GM15510 (cell line): ENCODE data around the gene NOL4L.

Experiments
- POLR2A ChIP-seq: IDR thresholded peaks from 3 replicates; pipeline ENCODE4 v1.6.1; 2011; ENCODE audit warnings: borderline replicate concordance; ENCODE audit not compliant: insufficient read length; ENCODE audit errors: extremely low read depth

Gene NOL4L

DNA sequence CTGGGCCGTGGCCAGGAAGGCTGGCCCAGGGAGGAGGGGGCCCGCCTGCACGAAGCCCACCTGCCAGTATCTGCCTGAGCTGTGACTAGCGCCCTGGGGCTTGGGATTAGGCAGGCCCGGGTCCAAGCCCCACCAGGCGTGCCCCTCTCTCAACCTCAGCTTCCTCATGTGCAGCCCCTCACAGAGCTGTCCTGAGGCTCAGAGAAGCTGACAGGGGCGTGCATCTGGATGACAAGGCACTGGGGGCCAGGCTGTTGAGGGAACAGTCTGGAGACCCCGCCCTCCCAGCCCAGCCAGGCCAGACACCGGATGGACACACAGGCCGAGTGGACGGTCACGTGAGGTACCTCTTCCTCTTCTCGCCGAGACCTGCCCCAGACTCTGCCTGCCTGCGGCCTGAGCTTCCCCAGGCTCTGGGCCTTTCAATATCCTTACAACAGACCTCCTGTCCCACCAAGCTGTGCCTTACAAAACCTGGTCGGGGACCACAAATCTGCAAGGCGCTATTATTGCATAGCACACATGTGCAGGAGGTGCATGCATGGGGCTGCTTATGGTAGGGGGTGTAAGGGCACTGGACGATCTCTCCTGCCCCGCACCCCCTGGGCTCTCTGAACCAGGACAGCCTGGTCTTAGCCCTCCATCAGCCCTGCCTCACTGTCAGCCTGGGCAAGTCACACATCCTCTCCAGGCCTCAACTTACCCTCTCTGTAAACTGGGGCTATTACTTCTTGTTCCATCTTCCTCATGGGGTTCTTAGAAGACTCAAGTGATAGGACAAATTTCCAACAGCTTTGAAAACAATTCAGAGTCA, 20.0 kb downstream of the NOL4L start:
- no peak for TF ChIP-seq POLR2A

DNA sequence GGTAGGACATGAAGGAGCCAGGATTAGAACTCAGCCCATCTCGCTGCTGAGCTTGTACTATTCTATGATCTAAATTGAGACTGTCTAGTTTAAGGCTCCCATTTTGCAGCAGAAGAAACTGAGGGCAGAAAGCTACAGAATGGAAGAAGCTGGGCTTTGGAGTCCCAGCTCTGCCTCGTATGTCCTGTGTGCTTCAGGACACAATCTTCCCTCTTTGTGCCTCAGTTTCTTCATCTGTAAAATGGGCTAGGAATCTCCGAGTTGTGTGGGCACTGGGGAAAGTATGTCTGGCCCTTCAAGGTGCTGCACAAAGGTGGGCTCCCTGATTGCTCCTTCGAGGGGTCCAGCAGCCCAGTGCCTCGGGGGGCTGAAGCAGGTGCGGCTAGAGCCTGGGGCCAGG, 20.7 kb downstream of the NOL4L start:
- TF ChIP-seq POLR2A = no peak

DNA sequence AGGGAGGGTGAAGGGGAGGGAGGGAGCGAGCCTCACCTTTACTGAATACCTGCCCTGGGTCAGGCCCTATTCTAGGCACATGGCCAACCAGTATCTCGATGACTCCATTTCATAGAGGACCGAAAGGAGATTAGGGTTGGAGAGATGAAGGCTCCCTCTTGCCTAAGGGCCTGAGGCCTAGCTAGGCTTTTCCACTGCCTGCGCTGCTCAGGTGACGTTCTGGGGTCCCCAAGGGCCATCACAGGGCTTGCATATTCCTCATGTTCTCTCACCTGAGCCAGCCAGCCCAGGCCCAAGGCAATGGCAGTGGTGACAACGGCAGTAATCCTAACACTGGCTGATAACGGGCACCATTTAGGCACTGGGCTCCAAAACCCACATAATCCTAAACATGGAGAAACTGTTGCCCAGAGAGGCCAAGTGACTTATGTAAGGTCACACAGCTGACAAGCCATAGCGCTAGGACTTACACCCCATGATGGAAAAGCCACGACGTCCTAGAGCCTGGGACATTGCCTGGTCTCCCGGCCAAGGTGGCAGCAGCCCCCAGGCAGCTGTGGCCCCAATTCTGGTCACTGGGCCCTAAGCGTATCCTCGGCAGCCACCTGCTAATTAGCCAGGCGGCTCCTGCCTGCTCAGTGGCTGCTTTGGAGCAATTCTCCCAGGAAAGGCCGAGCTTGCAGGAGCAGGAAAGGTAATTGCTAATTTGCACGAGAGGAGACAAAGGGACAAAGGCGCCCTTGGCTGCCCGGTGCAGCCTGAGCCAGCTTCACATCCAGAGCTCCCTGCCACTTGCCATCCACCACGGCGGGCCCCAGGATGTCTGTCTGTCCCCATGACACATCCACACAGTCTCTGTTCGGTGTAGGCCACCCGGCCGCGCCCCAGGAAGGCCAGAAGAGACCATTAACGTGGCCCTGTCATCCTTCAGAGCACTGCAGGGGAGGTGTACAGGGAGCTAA, 21.5 kb downstream of the NOL4L start:
- no peak for TF ChIP-seq POLR2A

- TF ChIP-seq POLR2A = no peak
These were observed 22.6 kb downstream of the NOL4L start for GRCh38 chr20:32562495-32562911.

DNA sequence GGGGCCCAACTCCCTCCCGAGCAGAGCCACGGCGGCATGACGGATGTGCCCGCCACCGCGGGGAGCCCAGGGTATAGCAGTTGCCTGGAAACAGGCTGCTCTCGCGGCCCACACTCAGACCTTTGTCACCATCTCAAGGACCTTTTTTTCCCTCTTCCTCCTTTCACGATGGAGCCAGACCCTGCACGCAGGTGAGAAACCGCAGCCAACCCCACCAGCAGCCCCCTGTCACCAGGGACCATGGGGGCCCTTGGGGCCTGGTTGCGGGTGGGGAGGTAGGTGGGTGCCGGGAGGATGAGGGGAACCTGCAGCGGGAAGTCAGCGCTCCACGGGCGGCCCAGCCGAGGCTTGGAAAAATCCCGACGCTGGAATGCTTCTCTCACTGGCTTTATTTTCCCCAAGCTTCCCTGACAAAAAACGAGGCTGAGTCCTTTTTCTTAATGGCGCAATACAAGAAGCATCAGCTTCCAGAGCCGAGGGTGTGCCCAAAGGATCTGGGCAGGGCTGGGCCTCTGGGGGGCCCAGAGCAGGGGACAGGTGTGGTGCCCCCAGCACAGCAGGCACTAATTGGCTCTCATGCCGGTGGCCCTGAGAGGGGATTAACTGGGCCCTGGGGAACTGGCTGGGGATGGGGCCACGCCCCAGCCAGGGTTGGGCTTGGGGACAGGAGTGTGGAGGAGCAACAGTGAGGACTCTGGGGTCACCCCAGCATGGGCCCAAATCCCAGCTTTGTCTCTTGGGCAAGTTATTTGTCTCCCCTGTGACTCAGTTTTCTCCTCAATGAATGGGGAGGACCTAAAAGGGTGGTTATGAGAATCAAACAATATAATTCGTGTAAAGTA, 23.9 kb downstream of the NOL4L start:
- TF ChIP-seq POLR2A = no peak

GRCh38 chr20:32560482-32560988, 24.6 kb downstream of the NOL4L start:
- TF ChIP-seq POLR2A = no peak

DNA sequence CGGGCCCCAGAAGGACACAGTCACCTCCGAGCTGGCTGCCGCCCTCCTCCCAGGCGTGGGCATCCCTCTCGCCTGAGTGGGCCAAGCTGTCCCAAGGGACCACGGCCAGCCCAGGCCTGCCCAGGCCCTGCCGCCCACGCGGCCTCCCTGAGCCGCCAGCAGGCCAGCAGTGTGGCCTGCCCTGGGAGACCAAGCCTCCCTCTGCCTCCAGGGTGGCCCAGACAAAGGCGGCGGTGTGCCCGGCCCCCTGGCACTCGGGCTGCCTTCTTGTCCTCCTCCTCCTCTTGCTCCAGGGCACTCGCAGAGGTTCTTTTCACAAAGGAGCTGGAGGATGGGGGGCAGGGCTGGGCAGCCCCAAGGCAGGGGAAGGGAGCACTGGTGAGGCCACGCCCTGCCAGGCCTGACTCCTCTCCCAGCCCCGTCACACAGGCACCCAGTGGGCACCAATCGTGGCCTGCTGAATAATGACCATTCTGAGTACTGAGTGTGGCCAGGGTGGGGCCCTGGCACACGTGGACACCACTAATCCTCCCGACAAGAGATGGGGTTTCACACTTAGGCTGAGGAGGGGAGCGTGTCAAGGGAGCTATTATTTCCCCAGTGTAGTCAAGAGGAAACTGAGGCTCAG, 25.3 kb downstream of the NOL4L start:
- no peak for TF ChIP-seq POLR2A

DNA sequence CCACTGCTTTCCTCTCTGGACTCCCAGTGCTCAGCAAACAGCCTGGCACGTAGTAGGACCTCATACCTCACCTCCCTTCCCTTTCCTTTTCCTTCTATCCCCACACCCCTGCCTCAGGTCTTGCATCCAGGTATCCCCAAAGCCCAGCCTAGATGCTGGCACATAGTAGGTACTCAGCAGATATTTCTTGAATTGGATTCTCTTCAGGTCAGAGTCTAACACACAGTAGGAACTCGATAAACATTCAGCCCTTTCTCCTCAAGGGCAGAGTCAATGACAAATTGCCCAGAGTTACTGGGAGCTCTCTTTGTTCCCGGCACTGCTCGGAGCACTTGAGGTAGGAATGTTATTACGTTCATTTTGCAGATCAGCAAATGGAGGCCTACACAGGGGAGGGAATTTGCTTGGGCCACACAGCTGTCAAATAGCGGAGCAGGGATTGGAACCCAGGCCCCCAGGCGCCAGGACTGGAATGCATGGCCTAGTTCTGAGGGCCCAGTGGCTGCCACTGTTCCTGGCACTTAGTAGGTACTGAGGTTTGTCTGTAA, 25.9 kb downstream of the NOL4L start:
- TF ChIP-seq POLR2A = no peak

GRCh38 chr20:32558526-32558925, 26.6 kb downstream of the NOL4L start:
- TF ChIP-seq POLR2A = no peak

- no peak for TF ChIP-seq POLR2A
These were observed 27.8 kb downstream of the NOL4L start for GRCh38 chr20:32557319-32557718.

GRCh38 chr20:32556312-32557184, 28.6 kb downstream of the NOL4L start:
- TF ChIP-seq POLR2A = no peak

DNA sequence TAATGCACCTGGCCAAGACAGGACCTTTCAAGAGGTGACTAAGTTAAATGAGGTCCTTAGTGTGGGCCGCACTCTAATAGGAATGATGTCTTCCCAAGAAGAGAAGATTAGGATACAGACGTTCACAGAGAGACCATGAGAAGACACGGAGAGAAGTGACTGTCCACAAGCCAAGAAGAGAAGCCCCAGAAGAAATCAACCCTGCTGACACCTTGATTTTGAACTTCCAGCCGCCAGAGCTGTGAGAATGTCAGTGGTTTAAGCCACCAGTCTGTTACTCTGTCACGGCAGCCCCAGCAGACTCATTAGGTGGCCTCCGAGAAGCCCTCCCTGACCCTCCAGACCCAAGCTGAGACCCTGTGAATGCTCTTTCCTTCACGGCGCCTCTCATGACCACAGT, 29.5 kb downstream of the NOL4L start:
- no peak for TF ChIP-seq POLR2A

DNA sequence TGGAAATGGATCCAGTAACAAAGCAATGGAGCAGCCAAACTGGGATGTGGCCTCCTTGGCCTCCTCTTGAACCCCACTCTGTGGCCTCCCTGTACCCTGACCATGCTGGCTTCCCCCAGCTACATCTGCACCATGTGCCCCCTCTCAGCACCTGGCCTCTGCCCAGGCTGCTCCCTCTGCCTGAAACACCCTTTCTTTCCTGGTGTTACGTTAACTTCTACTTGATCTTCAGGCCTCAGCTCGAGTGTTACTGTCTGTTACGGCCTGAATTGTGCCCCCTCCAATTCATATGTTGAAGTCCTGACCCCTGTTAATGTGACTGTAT, 30.2 kb downstream of the NOL4L start:
- no peak for TF ChIP-seq POLR2A
